COLO668 (cell line): ENCODE results near the gene SIPA1L3.
A peak's percentile ranks its signal among the peaks of the same experiment; 100 is the strongest.

Experiments used
- DNase-seq: peaks from one replicate; lab custom pipeline; 2025; ENCODE audit not compliant: unreplicated experiment; lab: John Stamatoyannopoulos, UW

SIPA1L3 gene

GRCh38 chr19:37991841-37992248, 84.8 kb downstream of the SIPA1L3 start:
- DNase-seq, result no peak

DNA sequence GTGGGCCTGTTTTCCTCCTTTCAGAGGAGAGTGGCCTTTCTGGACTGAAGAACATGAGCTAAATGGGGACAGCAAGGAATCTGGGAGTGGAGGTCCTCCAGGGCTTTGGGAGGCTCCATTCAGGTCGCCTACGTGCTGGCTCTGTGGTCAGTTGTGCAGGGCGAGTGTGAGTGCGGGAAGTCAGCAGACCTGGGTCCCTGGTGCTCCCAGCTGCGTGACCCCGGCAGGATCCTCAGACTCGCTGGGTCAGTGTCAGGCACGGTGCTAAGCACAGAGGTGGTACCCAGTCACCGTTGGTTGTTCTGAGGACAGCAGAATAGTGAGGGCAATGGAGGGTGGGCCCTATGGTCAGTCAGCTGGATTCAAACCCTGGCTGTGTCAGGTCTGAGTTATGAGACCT, 85.8 kb downstream of the SIPA1L3 start:
- no peak for DNase-seq

DNA sequence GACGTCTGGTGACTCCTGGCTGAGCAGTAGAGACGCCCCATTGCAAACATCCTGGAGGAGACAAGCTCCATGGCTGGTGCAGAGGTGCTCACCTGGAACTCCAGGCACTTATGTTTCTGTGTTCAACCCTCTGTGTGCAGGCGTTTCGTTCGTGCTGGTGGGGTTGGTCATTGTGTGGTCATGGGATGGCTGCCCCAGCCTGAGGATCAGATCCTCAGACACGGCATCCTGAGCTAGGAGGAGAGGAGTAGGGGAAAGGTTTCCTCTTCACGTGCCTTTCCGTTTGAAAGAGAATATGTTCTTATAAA, 87.8 kb downstream of the SIPA1L3 start:
- DNase-seq, result no peak

DNA sequence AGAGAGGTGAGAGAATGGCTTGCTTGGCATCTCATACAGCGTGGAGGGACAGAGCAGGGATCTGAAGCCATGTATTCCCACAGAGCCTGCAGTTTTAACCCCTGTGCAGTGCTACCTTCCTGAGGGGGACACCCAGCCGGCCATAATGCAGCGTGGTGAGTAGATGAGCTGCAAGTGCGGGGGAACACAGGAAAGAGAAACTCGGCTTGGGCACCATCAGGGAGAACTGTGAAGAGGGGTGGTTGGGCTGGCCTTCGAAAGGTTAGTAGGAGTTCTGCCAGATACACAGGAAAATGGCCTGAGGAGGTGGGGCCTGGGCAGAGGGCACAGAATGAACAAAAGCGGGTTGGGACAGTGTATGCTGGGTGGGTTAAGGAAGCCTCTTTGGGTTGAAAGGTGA, 88.3 kb downstream of the SIPA1L3 start:
- no peak for DNase-seq

DNA sequence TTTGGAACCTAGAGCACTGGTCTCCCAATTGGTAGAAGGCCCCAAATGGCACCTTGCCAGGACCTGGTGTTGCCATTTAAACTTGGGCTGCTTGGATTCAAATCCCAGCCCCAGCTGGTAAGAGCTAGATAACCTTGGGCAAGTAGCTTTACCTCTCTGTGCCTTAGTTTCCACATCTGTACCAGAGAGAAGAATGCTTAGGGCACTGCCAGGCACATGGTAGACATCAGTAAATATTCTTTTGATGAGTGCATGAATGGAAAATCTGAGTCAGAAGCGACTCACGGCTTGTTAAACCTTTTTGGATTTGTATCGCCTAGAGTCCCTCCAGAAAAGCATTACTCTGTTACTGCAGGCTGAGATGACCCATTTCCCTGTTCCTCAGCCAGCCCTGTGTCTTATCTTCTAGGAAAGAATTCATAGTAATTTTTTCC, 90.9 kb downstream of the SIPA1L3 start:
- no peak for DNase-seq

DNA sequence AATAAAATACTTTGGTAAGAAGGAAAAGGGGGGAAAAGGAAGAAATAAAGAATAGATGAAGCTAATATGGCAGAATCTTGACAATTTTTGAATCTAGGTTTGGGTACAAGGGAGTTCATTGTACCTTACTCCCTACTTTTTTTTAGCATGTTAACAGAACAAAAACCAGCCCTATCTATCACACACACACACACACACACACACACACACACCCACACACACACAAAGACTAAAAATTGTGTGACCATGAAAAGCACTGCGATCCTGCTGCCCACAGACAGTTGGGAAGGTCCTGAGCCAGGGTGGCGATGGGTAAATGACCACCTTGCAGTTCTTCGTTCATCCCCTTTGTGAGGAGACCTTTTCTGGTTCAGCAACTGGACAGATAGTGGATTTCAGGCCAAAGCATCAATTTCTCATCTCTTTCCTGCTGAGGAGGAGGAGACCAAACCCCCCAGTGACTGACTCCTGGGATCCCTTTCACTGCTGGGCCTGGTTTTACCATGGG, 91.8 kb downstream of the SIPA1L3 start:
- no peak for DNase-seq

GRCh38 chr19:37999309-38000213, 92.6 kb downstream of the SIPA1L3 start:
- no peak for DNase-seq

- no peak for DNase-seq
Observed at GRCh38 chr19:38001158-38001781, 94.3 kb downstream of the SIPA1L3 start.

- peak; percentile 78 for DNase-seq
Observed at GRCh38 chr19:38003438-38004185, 96.6 kb downstream of the SIPA1L3 start.

- no peak for DNase-seq
Observed at GRCh38 chr19:38004186-38004520, 97.1 kb downstream of the SIPA1L3 start.

- DNase-seq, result peak; percentile 62
Observed at GRCh38 chr19:38004521-38005223, 97.7 kb downstream of the SIPA1L3 start.

DNA sequence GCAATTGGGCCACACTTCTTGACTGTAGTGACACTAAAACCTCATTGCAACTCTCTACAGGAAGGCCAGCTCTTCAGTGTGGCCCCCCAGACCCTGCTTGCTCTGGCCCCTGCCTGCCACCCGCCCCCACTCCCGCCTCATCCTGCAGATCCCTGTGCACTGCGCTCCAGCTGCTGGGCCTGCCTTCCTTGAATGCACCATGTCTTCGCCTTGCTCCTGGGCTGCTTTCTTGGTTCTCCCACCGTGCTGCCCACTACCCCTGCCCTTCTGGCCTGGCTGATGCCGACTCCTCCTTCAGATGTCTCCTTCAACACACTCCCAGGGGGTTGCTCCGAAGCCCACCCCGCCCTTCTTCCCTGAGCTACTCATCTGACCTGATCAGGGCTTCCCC, 98.2 kb downstream of the SIPA1L3 start:
- no peak for DNase-seq

DNA sequence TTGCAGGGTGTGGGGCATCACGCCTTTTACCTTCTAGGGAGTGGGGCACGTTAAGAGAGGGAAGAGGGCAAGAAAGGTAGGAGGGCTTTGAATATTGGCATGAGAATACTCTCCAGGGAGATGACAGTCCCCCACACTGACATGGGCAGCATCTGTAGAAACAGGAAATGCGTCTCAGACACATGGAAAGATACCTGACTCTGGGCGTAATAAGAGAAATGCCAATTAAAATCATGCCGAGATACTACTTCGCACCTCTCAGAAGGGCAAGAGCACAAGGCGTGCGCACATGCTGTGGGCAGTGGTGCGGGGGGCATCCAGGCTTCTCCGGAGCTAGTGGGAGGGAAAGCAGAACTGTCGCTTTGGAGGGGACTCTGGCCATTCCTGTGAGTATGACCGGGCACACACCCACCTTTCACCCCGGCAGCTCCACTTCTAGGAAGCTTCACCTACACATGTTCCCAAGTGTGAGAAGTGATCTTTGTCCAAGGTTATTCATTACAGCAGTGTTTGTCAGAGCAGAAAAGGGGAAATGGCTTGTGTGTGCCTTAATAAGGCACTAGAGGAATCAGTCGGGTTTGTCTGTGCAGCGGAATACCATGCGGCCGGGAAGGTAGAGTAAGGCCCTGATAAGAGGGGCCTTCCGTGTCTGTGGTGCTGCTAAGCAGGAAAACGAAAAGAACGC, 99.5 kb downstream of the SIPA1L3 start:
- no peak for DNase-seq

- DNase-seq, result no peak
Observed at GRCh38 chr19:38009650-38010242, 102.7 kb downstream of the SIPA1L3 start.

- no peak for DNase-seq
Observed at GRCh38 chr19:38011426-38011825, 104.4 kb downstream of the SIPA1L3 start.

- DNase-seq, result no peak
Observed at GRCh38 chr19:38012290-38012689, 105.3 kb downstream of the SIPA1L3 start.

GRCh38 chr19:38012944-38013343, 105.9 kb downstream of the SIPA1L3 start:
- DNase-seq, result no peak

DNA sequence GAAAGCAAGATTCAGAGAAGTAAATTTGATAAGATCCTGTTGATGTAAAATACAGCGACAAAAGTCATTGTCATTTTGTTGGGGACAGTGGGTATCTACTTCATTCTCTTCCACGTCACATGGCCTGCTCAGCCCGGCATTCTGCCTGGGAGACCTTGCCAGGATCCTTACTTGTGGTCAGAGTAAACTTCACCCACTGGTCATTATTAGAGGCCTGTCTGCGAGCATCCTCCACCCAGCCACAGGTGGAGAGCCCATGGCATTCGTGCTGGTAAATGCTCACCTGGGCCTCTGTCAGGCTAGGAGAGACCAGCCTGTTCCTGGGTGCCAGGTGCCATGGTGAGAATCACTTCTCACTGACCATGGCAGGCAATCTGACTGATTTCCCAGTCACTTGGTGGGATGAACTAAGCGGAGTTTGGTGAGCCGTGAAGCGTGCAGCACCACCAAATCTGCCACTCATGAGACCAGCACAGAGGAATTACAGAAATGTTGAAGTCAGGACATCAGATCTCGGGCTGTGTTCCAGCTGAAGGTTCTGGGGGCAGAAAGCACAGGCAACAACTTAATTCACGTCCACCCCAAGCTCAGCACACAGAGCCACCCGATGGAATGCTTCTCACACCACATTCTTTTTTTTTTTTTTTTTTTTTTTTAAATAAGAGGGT, 107.0 kb downstream of the SIPA1L3 start:
- no peak for DNase-seq

- DNase-seq, result no peak
Observed at GRCh38 chr19:38015216-38015615, 108.2 kb downstream of the SIPA1L3 start.

DNA sequence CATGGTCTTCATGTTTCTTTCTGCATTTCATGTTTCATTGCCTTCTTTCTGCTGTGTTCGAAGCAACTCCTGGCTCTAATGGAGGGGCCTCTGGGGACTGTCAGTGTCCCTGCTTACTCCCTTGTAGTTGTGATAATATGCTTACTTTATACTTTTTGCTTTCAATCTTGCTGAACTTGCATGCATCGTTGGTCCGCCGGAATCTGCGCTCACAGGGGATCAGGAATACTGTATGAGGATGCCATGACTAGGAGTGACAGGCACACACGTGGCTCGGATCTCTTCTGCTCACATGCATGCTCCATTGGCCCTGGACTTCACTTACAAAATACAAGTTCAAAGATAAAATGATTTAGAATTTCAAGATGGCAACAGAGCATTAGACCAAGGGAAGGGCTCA, 108.8 kb downstream of the SIPA1L3 start:
- DNase-seq, result no peak
